ENCODE data around the gene PCAT6. TPM values are rescaled to one million over a fixed set of nuclear protein-coding genes. Genes with fewer than 3 reads are reported as not detected.

Gene PCAT6
- total and polyA plus RNA-seq, 2 donors (not counting 1 experiment from before 2014, with no cell fraction given), result 1.1 to 1.6 TPM

DNA sequence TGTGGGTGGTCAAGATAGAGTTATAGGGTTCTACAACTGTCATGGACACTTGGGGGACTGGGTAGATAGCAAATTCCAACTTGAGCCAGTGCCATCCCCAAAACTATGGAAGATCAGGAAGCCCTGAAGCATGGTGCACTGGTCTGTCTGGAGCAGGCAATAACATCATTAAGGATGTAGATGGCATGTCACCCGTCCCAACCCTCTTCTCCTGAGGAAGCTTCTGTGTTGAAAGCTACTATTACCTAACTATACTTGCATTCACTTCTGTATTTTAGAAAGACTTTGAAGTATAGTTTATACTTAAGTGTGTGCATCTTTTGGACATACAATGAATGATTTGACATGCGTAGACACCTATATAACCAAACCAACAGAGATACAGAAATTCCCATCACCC lies 45.3 kb downstream of the PCAT6 start:
- no peaks in the 10 kb centered on the region for H4K20me1 ChIP-seq (ENCODE audit: control insufficient read depth, insufficient read depth, low read length, poor library complexity, severe bottlenecking)
- DNase-seq (no peak), ATAC-seq (ENCODE audit: low read depth) (no peak)
- H3K36me3 ChIP-seq (replicated peaks in 1 of 2; ENCODE audit: control extremely low read depth in 1 of 2, control insufficient read depth in 1 of 2, extremely low read depth in 1 of 2, insufficient read depth in 2 of 2, low read length in 1 of 2), result no peaks in the 10 kb centered on the region
- ChIA-PET CTCF (no interaction called here), POLR2A (no interaction called here)
- Mint-ChIP-seq H3K9me3 (ENCODE audit: insufficient read depth) (no peaks in the 10 kb centered on the region), H3K27ac (no peak overlapping the region), H3K27me3 (peaks cover 5% of the 10 kb centered on the region), H3K4me3 (no peak overlapping the region), H3K4me1 (peaks cover 8% of the 10 kb centered on the region)
- peaks cover 0 to 15% (median 6%) of the 10 kb centered on the region in 4 experiments for H3K27me3 ChIP-seq (replicated peaks in 1 of 4; ENCODE audit: control extremely low read depth in 1 of 4, control insufficient read depth in 3 of 4, insufficient read depth in 4 of 4, low read length in 3 of 4)
- H3K4me3 ChIP-seq (ENCODE audit: control extremely low read depth in 1 of 5, extremely low read depth in 1 of 5, insufficient read depth in 1 of 5, low read depth in 2 of 5, low read length in 4 of 5), result no peak overlapping the region
- no peak overlapping the region for H2AFZ ChIP-seq (ENCODE audit: insufficient read depth, low read depth, low read length, poor library complexity, severe bottlenecking)
- H3K79me2 ChIP-seq (ENCODE audit: control insufficient read depth, insufficient read depth, low read length), result no peaks in the 10 kb centered on the region
- intact Hi-C loops (cut with micrococcal nuclease), result no loop called here
- no CpG with 5 or more reads among the region's 2 CpGs for WGBS (ENCODE audit: insufficient coverage)
- H3K9ac ChIP-seq (ENCODE audit: low read length), result no peak overlapping the region
- TF ChIP-seq CTCF (IDR thresholded peaks at IDR 0.05) (no peak), EZH2 (IDR thresholded peaks at IDR 0.05; ENCODE audit: borderline replicate concordance, insufficient read depth, low read depth, low read length, poor library complexity, severe bottlenecking) (no peak)
- no peak overlapping the region for H3K27ac ChIP-seq (ENCODE audit: low read length in 2 of 2)
- H3K4me1 ChIP-seq (ENCODE audit: control insufficient read depth in 2 of 2, insufficient read depth in 2 of 2, low read length in 2 of 2), result peaks cover 5 to 8% of the 10 kb centered on the region in 2 donors
- H3K4me2 ChIP-seq (replicated peaks; ENCODE audit: low read depth, low read length, poor library complexity, severe bottlenecking), result no peak overlapping the region
- H3K9me3 ChIP-seq (ENCODE audit: control extremely low read depth in 1 of 3, control insufficient read depth in 2 of 3, insufficient read depth in 1 of 3, low read length in 2 of 3), result no peaks in the 10 kb centered on the region

- DNase-seq, result no peak
- H3K9ac ChIP-seq (ENCODE audit: low read length), result no peak overlapping the region
- POLR2A ChIA-PET, result no interaction called here
- H3K36me3 ChIP-seq (replicated peaks in 1 of 2; ENCODE audit: control extremely low read depth in 1 of 2, control insufficient read depth in 1 of 2, extremely low read depth in 1 of 2, insufficient read depth in 2 of 2, low read length in 1 of 2), result no peaks in the 10 kb centered on the region
- WGBS (ENCODE audit: insufficient coverage), result 100% methylated on average over 1 of the region's 4 CpGs
- peaks cover 15% of the 10 kb centered on the region for H3K4me1 Mint-ChIP-seq
- peaks cover 9 to 16% of the 10 kb centered on the region in 2 donors for H3K4me1 ChIP-seq (ENCODE audit: control insufficient read depth in 2 of 2, insufficient read depth in 2 of 2, low read length in 2 of 2)
- TF ChIP-seq EZH2 (IDR thresholded peaks at IDR 0.05; ENCODE audit: borderline replicate concordance, insufficient read depth, low read depth, low read length, poor library complexity, severe bottlenecking), result no peak
- TF ChIP-seq CTCF (IDR thresholded peaks at IDR 0.05), result no peak
- H3K9me3 ChIP-seq (ENCODE audit: control extremely low read depth in 1 of 3, control insufficient read depth in 2 of 3, insufficient read depth in 1 of 3, low read length in 2 of 3), result peaks cover 0 to 5% (median 0%) of the 10 kb centered on the region in 3 donors
- peaks cover 0 to 26% (median 7%) of the 10 kb centered on the region in 4 experiments for H3K27me3 ChIP-seq (replicated peaks in 1 of 4; ENCODE audit: control extremely low read depth in 1 of 4, control insufficient read depth in 3 of 4, insufficient read depth in 4 of 4, low read length in 3 of 4)
- H3K27ac Mint-ChIP-seq, result no peak overlapping the region
- H4K20me1 ChIP-seq (ENCODE audit: control insufficient read depth, insufficient read depth, low read length, poor library complexity, severe bottlenecking), result no peaks in the 10 kb centered on the region
- intact Hi-C loops (cut with micrococcal nuclease), result no loop called here
- no peak overlapping the region for H3K4me3 Mint-ChIP-seq
- H3K27me3 Mint-ChIP-seq, result peaks cover 10% of the 10 kb centered on the region
- no peak overlapping the region for H3K4me2 ChIP-seq (replicated peaks; ENCODE audit: low read depth, low read length, poor library complexity, severe bottlenecking)
- no peak overlapping the region for H3K4me3 ChIP-seq (ENCODE audit: control extremely low read depth in 1 of 5, extremely low read depth in 1 of 5, insufficient read depth in 1 of 5, low read depth in 2 of 5, low read length in 4 of 5)
- CTCF ChIA-PET, result no interaction called here
- no peak for ATAC-seq (ENCODE audit: low read depth)
- no peak overlapping the region for H3K27ac ChIP-seq (ENCODE audit: low read length in 2 of 2)
- no peaks in the 10 kb centered on the region for H3K9me3 Mint-ChIP-seq (ENCODE audit: insufficient read depth)
- no peak overlapping the region for H2AFZ ChIP-seq (ENCODE audit: insufficient read depth, low read depth, low read length, poor library complexity, severe bottlenecking)
- no peaks in the 10 kb centered on the region for H3K79me2 ChIP-seq (ENCODE audit: control insufficient read depth, insufficient read depth, low read length)
These were observed 46.4 kb downstream of the PCAT6 start for GRCh38 chr1:202857136-202857610.
